Measurements from ENCODE around the gene DNAH14.

DNA sequence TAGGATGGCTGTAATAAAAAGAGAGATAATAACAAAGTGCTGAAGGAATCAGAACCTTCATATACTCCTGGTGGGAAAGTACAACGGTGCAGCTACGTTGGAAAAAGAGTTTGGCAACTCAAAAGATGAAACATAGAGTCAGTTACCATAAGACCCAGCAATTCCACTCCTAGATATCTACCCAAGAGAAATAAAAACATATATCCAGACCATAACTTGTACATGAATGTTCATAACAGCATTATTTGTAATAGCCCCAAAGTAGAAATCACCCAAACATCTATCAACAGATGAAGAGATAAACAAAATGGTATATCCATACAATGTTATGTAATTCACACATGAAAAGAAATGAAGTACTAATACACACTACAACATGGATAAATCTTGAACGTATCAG is 30.5 kb upstream of the DNAH14 start:
- TF ChIP-seq, protein P1, sequence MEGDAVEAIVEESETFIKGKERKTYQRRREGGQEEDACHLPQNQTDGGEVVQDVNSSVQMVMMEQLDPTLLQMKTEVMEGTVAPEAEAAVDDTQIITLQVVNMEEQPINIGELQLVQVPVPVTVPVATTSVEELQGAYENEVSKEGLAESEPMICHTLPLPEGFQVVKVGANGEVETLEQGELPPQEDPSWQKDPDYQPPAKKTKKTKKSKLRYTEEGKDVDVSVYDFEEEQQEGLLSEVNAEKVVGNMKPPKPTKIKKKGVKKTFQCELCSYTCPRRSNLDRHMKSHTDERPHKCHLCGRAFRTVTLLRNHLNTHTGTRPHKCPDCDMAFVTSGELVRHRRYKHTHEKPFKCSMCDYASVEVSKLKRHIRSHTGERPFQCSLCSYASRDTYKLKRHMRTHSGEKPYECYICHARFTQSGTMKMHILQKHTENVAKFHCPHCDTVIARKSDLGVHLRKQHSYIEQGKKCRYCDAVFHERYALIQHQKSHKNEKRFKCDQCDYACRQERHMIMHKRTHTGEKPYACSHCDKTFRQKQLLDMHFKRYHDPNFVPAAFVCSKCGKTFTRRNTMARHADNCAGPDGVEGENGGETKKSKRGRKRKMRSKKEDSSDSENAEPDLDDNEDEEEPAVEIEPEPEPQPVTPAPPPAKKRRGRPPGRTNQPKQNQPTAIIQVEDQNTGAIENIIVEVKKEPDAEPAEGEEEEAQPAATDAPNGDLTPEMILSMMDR (IDR thresholded peaks at IDR 0.05), result no peak
- TF ChIP-seq EZH2 (IDR thresholded peaks at IDR 0.05; ENCODE audit: borderline replicate concordance, insufficient read depth, low read depth, low read length, poor library complexity, severe bottlenecking), result no peak

All from B cell (primary cell).